ENCODE data around the gene PDCD7.
"Not testable (repeated sequence)": the region's sequence is repeated elsewhere in the genome, so short reads cannot be mapped to it uniquely, and the experiment has no call there.

The PDCD7 gene

DNA sequence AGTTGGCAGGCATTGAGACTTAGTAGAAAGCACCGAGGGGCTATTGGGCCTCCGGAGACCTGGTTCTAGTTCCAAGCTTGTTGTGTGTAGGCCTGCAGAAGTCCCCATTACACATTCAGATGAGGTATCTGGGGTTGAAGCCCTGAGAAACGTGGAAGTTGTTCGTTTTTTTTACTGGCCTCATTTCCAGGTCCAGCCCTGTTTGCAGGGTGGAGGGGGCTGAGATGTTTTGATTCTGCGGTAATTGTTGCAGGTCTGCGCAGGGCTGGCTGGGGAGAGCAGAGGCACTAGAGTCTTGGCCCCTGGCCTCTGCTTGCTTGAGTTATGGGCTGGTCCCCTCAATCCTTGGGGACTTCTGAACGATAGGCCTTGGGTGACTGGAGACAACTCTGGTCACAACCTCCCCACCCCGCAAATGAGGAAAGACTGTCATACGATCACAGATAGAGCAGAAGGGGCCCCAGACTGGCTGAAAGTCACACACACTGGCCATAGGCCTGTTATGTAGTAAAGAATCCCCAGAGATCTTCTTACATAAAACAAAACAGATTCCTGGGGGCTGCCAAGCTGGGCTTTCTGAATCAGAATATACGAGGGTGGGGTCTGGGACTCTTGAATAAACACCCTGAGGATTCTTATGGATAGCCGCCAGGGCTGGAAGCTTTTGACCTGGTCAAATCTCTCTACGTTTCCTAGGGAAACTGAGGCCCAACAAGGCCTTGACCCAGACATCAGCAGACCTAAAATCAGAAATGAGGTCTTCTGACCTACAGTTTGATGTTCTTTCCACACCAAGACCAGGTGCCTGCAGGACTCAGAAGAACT, 41.5 kb downstream of the PDCD7 start:
- DNase-seq (ENCODE audit: low spot score): no peak

DNA sequence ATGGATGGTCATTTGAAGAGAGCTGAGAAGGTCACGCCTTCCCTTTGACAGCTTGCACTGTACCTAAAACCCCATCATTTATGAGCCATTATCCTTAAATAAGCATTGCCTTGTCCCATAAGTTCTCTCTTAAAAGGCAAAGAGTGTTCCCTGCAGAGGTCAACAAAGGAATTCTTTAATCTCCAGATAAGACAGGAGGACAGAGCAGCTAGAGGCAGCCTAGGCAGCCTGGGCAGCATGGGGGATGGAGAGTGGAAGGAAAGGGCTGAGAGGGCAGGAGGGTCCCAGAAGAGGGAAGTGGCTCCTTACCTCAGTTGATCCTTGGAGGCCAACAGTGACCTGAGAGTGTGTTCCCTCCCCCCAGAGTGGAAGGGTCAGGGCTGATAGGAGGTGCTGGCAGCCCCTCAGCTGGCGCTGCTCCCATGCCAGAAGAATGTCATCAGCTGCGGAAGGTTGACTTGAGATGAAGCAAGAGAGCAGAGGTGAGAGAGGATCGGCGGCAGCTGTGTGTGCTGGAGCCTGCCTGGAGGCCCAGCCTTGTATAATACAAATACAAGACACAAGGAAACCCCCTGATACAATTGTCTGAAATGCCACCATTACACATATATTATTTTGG, 44.3 kb downstream of the PDCD7 start:
- DNase-seq (ENCODE audit: low spot score): peak; percentile 72

DNA sequence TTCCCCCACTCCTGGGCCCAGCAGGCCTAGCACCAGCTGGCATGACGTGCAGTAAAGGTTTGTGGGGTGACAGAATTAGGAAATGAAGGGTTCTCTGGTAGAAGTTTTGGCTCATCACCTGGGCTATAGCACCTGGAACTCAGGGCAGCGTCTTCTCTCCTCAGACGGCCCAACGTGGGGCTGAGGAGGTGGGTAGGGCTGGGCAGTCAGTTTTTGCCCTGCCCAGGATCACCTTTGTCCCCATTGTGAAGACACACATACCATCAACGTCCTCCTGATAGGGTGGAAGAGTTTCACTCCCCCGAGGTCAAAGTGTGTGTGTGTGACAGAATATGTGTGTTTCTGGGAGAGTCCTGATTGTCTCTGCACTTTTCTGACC, 45.0 kb downstream of the PDCD7 start:
- peak; percentile 84 for DNase-seq (ENCODE audit: low spot score)

DNA sequence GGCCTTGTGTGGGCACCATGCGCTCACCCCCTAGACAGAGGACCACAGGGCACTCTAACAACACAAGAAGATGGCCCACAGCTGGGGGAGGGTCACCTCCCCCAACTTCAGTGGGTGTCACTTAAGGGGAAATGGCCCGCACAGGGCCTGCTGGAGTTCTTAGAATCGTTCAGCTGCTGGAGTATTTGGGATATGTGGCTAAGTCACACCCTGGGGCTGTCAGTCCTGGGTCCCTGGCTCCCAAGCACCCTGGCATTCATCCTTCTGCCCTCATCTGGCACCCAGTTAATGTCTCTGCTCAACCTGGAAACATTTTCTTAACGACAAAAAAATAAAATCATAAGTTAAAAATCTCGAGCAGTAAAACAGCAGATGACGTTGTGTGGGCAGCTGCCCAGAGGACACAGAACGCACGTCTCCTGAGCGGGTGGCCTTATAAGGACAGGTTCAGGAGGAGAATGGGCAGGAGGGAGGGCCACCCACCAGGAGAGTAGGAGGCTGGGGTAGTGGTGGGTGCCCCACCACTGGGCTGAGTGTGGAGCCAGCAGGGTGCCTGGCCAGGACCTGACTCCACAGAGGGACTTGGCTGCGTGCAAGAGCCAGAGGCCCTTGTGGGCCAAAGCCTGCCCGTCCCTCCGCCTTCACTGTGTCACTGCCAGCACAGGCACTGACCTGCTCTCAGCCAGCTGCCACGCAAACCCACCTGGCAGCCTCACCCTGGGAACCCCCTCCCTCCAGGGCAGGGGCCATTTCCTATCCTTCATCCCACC, 45.5 kb downstream of the PDCD7 start:
- no peak for DNase-seq (ENCODE audit: low spot score)

DNA sequence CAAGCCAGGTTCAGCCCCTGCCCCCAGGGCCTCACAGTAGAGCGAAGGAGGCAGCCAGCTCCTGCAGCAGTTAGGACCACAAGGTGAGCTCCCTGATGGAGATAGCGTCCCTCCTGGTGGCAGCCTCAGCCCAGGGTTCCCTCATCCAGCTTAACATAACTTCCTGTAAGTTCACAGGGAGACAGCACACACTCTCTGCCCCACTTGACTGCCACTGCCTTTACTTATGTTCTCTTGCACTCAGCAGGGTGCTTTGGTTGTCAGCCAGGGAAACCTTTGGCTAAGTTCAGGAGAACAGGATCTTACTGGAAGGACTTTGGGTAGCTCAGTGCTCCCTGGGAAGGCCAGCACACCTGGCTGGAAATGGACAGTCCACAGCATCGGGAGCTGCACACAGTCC, 46.2 kb downstream of the PDCD7 start:
- DNase-seq (ENCODE audit: low spot score): no peak

DNA sequence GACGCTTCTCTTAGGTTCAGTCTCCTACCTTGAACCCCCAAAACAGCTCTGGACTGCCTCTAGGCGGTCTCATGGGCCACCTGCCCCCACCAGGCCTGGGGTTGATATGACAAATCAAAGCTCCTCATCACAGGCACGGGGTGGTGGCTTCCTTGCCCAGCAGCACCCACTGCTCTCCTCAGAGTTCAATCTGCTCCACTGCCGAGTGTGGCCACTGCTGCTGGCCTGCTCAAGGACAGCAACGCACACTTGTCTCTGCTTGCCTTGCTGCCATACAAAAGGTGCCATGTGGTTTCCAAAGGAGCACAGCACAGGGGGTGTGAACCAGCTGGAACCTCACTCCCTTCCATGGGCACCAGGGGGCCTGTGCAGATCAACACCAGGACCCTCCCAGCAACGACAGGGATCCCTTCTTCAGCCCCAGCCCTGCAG, 46.9 kb downstream of the PDCD7 start:
- DNase-seq (ENCODE audit: low spot score): no peak

DNA sequence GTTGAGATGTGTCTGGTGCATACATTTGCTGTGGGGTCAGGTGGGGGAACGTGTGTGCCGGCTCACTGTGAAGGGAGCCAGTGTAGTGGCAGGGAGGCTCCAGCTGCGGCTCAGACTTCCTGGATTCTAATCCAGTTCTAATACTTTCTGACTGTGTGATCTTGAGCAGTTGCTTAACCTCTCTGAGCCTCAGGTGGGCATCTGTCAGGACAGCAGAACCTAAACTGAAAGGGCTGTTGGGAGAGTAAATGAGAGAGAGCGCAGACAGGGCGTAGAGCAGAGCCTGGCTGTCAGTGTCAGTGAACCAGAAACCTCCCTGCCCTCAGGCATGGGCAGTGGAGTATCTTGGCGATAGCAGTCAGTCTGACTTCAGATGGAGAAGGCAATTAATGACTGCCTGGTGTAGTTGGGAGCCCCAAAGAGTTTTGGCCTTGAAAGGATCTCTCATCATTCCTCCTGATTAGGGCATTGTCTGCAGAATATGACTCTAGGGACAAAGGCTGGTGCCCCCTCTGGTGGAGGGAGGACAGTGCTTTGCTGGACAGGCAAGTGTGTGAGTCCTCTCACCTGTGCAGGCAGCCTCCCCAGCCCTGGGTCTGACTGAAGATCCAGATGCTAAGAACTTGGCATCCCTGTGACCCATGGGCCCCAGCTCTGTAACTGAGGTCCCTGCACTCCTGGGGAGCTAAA, 47.5 kb downstream of the PDCD7 start:
- peak; percentile 90 for DNase-seq (ENCODE audit: low spot score)

DNA sequence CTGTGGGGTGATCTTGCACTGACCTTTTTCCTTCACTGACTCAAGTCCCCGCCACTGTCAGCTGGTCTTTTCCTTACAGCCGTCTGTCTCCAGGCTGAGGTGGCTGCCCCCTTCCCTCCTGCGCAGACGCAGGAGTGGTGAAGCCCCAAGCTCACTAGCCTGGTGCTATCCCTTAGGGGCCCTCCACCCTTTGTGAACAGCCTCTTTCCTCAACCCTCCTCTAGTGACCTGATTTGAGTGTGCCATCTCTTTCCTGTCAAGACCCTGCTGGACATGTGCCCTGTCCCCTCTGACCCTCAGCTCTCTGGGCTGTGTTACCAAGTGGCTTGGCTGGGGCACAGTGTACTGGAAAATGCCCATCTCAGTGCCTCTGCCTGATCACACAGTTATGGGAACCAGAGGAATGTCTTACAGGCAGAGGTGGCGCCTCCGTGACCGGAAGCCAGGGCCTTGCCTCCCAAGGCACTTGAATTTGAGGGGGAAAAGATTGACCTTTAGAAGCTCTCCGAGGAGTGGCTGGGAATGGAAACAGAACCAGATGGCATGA, 48.3 kb downstream of the PDCD7 start:
- no peak for DNase-seq (ENCODE audit: low spot score)

DNA sequence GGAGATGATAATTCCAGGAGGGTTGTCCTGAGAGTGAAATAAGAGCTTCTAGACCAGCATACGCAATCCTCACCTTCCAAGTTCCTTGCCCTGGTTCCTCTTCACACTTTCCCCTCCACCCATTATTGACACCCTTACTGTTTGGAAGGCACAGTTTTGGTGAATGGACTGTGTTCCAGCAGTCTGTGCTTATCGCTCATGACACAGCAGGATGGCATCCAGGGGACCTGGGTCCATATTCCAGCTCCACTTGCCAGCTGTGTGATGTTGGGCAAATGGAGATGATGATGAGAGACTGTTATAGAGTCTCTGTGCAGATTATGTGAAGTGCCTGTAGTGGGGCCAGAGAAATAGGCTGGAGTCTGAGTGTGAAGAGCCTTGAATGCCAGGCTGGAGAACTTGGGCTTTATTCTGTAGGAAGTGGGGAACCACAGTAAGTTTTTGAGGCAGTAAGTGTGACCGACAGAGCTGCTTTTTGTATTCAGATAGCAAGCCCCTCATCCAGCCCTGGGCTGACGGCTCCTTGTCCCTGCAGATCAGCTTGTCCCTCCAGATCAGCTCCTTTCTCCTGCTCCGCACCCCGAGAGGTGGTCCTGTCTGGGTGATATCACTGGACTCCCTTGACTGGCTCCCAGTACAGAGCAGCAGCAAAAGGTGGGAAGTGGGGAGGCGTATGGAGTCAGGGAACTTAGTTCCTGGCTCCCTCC, 49.0 kb downstream of the PDCD7 start:
- no peak for DNase-seq (ENCODE audit: low spot score)

DNA sequence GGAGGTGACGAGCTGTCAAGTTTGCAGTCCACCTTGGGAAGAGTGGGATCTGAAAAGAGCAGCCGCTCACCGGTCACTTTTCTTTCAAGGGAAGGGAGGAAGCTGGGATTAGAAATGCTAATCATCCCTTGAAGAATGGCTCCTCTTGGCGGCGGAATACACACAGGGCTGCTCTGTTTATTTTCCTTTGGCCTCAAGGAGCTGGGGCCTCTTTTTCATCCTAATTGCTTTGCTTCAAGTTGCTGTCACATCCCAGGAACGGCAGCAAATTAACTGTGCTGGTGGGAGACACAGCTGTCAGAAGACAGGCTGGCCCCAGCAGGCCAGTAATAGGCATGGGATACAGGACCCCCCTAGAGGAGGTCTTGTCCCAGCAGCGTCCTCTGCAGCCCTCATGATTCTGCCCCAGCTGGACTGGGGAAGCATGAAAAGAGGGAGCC, 50.3 kb downstream of the PDCD7 start:
- no peak for DNase-seq (ENCODE audit: low spot score)

DNA sequence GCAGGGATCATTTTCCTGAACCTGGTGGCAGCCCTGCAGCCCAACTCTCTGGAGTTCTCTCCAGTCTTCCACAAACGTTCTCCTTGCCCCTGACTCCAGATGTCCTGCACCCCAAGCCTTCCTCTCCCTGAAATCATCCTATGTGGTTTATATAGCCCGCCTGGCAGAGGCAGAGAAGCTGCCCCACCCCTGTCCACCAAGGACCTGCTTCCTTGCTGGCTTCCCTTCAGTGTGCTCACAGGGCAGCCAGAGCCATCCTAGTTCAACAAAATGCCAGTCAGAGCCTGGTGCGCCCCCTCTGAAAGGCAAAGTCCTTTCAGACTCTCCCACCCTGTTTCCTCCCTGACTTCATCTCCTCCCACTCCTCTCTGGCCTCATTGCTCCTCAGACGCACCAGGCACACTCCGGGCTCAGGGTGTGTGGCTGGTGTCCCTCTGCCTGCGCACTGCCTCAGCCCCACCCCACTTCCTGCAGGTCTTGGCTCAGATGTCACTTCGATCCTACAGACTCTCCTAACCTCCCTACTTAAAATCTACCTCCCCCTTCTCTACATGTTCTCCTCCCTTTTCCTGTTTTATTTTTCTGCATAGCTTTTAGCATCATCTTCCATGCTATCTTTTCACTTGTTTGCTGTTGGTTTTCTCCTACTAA, 51.2 kb downstream of the PDCD7 start:
- DNase-seq (ENCODE audit: low spot score): no peak

DNA sequence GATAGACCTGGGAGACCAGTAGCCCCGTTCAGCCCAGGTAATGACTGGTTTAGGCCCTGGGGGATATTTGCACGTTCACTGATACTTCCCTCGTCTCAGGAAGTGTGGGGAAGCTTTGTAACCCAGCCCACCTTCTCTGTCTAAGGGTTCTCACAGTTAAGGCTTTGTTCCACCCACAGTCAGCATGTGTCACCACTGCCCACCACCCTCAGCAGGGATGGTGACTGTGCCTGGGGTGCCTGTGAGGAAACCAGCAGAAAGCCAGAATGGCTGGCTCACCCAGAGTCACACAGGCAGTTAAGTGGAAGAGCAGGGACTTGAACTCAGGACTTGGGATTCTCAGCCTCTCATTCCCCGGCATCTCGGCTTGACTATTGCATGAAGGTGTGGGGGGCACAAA, 51.9 kb downstream of the PDCD7 start:
- DNase-seq (ENCODE audit: low spot score): no peak

DNA sequence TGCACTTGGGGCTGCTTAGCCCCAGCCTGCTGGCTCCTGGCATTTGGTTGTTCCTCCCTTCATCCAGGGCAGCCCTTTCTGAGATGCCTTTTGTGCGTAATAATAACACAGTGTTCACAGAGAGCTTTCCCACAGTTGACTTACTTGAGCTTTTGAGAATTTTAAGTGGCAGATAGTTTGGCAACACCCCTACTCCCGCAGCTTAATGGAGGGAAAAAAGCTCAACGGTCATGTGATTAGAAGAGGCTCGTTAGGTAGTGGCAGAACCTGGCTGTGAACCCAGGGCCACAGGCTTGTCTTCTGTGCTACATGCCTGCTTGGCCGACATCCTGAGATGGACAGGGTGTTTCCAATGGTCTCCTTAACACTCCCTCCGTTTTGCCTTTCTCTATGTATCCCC, 52.3 kb downstream of the PDCD7 start:
- DNase-seq (ENCODE audit: low spot score): no peak

DNA sequence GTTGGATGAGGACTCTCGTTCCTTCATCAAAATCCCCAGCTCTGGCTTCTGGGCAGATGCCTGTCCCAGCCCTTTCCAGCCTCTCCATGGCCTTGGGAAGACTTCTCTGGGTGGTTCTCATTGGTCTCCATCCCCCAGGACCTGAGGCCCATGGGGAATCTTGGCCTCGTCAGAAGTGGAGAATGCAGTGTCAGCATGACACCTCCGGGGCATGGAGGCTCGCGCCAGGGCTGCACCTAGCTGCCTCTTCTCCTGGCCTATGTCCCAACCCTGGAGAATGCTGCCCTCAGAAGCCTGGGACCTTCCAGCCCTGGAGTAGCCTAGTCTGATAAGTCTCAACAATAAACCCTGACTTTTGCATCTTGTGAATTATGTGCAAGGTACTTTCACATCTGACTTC, 54.0 kb downstream of the PDCD7 start:
- DNase-seq (ENCODE audit: low spot score): no peak

DNA sequence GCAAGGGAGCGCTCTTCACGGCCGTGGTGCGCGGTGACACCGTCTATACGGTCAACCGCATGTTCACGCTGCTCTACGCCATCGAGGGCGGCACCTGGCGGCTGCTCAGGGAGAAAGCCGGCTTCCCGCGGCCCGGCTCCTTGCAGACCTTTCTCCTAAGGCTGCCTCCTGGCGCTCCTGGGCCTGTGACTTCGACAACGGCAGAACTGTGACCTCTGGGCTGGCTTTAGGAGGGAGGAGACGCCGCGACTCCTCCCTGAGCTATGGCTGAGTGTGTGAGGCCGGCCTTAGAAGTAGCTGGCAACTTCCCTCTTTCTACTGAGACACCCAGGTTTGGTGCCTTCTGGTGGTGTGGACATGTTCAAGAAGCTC, 55.6 kb downstream of the PDCD7 start:
- DNase-seq (ENCODE audit: low spot score): no peak

DNA sequence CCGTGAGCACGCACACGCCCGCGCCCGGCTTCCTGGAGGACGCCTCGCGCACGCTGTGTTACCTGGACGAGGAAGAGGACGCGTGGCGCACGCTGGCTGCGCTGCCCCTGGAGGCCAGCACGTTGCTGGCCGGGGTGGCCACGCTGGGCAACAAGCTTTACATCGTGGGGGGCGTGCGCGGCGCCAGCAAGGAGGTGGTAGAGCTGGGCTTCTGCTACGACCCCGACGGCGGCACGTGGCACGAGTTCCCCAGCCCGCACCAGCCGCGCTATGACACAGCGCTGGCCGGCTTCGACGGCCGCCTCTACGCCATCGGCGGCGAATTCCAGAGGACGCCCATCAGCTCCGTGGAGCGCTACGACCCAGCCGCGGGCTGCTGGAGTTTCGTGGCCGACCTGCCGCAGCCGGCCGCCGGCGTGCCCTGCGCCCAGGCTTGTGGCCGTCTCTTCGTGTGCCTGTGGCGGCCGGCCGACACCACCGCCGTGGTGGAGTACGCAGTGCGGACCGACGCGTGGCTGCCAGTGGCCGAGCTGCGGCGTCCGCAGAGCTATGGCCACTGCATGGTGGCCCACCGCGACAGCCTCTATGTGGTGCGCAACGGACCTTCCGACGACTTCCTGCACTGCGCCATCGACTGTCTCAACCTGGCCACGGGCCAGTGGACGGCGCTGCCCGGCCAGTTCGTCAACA, 56.2 kb downstream of the PDCD7 start:
- DNase-seq (ENCODE audit: low spot score): no peak

DNA sequence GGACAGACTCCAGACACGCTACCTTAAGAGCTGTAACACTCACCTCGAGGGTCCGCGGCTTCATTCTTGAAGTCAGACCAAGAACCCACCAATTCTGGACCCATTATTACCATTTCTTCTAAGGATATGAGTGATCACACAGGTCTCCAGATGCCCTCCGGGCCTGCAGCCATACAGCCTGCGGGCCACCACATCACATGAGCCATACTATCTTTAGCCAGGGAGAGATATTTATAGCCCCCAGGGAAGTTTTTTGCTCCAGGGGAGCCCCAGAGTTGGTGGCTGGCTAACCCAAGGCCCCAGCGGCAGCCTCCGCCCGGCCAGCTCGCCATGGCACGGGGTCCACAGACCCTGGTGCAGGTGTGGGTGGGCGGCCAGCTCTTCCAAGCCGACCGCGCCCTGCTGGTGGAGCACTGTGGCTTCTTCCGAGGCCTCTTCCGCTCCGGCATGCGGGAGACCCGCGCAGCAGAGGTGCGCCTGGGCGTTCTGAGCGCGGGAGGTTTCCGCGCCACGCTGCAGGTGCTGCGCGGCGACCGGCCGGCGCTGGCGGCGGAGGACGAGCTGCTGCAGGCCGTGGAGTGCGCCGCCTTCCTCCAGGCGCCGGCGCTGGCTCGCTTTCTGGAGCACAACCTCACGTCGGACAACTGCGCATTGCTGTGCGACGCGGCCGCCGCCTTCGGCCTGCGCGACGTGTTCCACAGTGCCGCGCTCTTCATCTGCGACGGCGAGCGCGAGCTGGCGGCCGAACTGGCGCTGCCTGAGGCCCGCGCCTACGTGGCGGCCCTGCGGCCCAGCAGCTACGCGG, 56.9 kb downstream of the PDCD7 start, which contains the start of gene KBTBD13:
TSS of gene KBTBD13 (plus strand) at position 261 of the 805 bp plus-strand sequence. CDS start at position 331, 70 bp downstream.
- DNase-seq (ENCODE audit: low spot score): no peak

DNA sequence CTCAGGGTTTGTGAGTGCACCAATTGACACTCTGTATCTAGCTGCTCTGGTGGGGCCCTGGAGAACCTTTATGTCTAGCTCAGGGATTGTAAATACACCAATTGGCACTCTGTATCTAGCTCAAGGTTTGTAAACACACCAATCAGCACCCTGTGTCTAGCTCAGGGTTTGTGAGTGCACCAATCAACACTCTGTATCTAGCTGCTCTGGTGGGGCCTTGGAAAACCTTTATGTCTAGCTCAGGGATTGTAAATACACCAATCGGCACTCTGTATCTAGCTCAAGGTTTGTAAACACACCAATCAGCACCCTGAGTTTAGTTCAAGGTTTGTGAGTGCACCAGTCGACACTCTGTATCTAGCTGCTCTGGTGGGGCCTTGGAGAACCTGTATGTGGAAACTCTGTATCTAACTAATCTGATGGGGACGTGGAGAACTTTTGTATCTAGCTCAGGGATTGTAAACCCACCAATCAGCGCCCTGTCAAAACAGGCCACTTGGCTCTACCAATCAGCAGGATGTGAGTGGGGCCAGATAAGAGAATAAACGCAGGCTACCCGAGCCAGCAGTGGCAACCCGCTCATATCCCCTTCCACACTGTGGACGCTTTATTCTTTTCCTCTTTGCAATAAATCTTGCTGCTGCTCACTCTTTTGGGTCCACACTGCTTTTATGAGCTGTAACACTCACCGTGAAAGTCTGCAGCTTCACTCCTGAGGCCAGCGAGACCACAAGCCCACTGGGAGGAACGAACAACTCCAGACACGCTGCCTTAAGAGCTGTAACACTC, 57.8 kb downstream of the PDCD7 start:
- not testable (repeated sequence) for DNase-seq (ENCODE audit: low spot score)

Measured in HuH-7 (cell line).